Raji (cell line): ENCODE results near the gene USH2A.

Experiments used
- POLR2A ChIP-seq: IDR thresholded peaks from 2 replicates; pipeline ENCODE4 v1.6.1; 2011; ENCODE audit warnings: low read depth, low read length, control low read depth; ENCODE audit not compliant: insufficient read depth

USH2A gene

GRCh38 chr1:215710036-215710898, 713.0 kb downstream of the USH2A start:
- TF ChIP-seq POLR2A, result no peak

- no peak for TF ChIP-seq POLR2A
Observed at GRCh38 chr1:215704089-215704860, 719.0 kb downstream of the USH2A start.

- TF ChIP-seq POLR2A, result no peak
Observed at GRCh38 chr1:215682232-215682631, 741.0 kb downstream of the USH2A start.

- TF ChIP-seq POLR2A, result no peak
Observed at GRCh38 chr1:215681041-215681440, 742.2 kb downstream of the USH2A start.

- TF ChIP-seq POLR2A, result no peak
Observed at GRCh38 chr1:215679231-215679630, 744.0 kb downstream of the USH2A start.

GRCh38 chr1:215677112-215677511, 746.1 kb downstream of the USH2A start:
- TF ChIP-seq POLR2A, result no peak

- no peak for TF ChIP-seq POLR2A
Observed at GRCh38 chr1:215673943-215674342, 749.3 kb downstream of the USH2A start.

GRCh38 chr1:215672482-215672881, 750.8 kb downstream of the USH2A start:
- no peak for TF ChIP-seq POLR2A

GRCh38 chr1:215669806-215670491, 753.3 kb downstream of the USH2A start:
- TF ChIP-seq POLR2A, result no peak

- TF ChIP-seq POLR2A, result no peak
Observed at GRCh38 chr1:215667761-215668160, 755.5 kb downstream of the USH2A start.

- TF ChIP-seq POLR2A, result no peak
Observed at GRCh38 chr1:215665215-215665614, 758.0 kb downstream of the USH2A start.

- no peak for TF ChIP-seq POLR2A
Observed at GRCh38 chr1:215661033-215661432, 762.2 kb downstream of the USH2A start.

GRCh38 chr1:215660259-215660658, 763.0 kb downstream of the USH2A start:
- TF ChIP-seq POLR2A, result no peak

- TF ChIP-seq POLR2A, result no peak
Observed at GRCh38 chr1:215657047-215657446, 766.2 kb downstream of the USH2A start.

- TF ChIP-seq POLR2A, result no peak
Observed at GRCh38 chr1:215652371-215652770, 770.9 kb downstream of the USH2A start.
